Ovary (tissue), 9 donors: ENCODE results near the gene DYDC2. TPM values are rescaled to one million over a fixed set of nuclear protein-coding genes. Genes with fewer than 3 reads are reported as not detected.
"Not testable (repeated sequence)": the region's sequence is repeated elsewhere in the genome, so short reads cannot be mapped to it uniquely, and the experiment has no call there.

ENCODE experiments used
- DNase-seq, 5 donors: peaks; one replicate each; pipeline ENCODE4 v3.0.0-alpha.2; 2019 to 2020
- H3K27ac ChIP-seq, 2 donors: fragments of 200-600 bp; one replicate each; pipeline versions ENCODE4 v1.5.1 to v1.8.0; 2019 to 2022
- H3K27me3 ChIP-seq: fragments of 200-600 bp; one replicate; pipeline ENCODE4 v1.8.0; 2022
- H3K36me3 ChIP-seq: fragments of 200-600 bp; sonication (generic); one replicate; pipeline ENCODE4 v1.5.1; 2019
- H3K4me1 ChIP-seq: one replicate; pipeline ENCODE4 v1.8.1; 2013; ENCODE audit warnings: mild to moderate bottlenecking, moderate library complexity; ENCODE audit not compliant: insufficient read depth
- H3K4me3 ChIP-seq: fragments of 200-600 bp; sonication (generic); one replicate; pipeline ENCODE4 v1.5.1; 2017
- H3K9me3 ChIP-seq, 2 donors: fragments of 200-600 bp in 1 of 2; sonication (generic) in 1 of 2; one replicate each; pipeline versions ENCODE4 v1.5.1 to v1.8.1; 2013 to 2019; ENCODE audit warnings: mild to moderate bottlenecking in 1 of 2, moderate library complexity in 1 of 2
- EP300 ChIP-seq: sonication (generic); formaldehyde crosslinking; IDR thresholded peaks from one replicate; pipeline ENCODE4 v1.6.1; 2017; ENCODE audit warnings: antibody characterized with exemption
- POLR2A ChIP-seq: fragments of 450-650 bp; IDR thresholded peaks from one replicate; pipeline ENCODE4 v1.6.1; 2017; ENCODE audit warnings: antibody characterized with exemption, mild to moderate bottlenecking, moderate library complexity
- WGBS, 3 donors: extraction: QIAGEN DNeasy Blood & Tissue Kit in 1 of 3; methylation state at CpG; one replicate each; pipeline versions ENCODE4 v1.1.5 to v1.1.7; 2013 to 2017; 5-methylcytosine and 5-hydroxymethylcytosine counted together
- intact Hi-C, 4 donors: fragments of 100-400 bp; cut with DNase I; formaldehyde crosslinking; loops; one replicate each; pipeline versions ENCODE4 v1.11.0 to v1.15.1; 2022 to 2023
- polyA plus RNA-seq, 2 donors: library from polyadenylated mRNA; stranded (reverse); fragments of 200-250 nt in 1 of 2; fragments of 350-450 nt in 1 of 2; fragmentation: Illumina TruSeq in 1 of 2; extraction: RNeasy Lipid Tissue Mini Kit (QIAGEN cat#74804) in 1 of 2; gene quantifications; one replicate each; pipeline ENCODE4 v1.2.3, GENCODE V29; 2013 to 2014
- total RNA-seq, 7 donors: library from RNA; depleted of rRNA in 2 of 7; stranded (reverse); fragments of >200 nt in 2 of 7; fragmentation: NEBNext Ultra II Directional in 3 of 7; extraction: Animal tissue kit (Norgen Biotek cat#: 25700) in 3 of 7; gene quantifications; one replicate each; pipeline versions ENCODE4 v1.1.0 to v1.2.4, GENCODE V29; 2016 to 2023
- TF ChIP-seq, protein P1 (sequence below), 3 donors: fragments of 450-650 bp in 2 of 3; fragments of 200-600 bp in 1 of 3; IDR thresholded peaks; one replicate each; pipeline versions ENCODE4 v1.5.1 to v1.8.0; 2016 to 2022; ENCODE audit warnings: antibody characterized with exemption in 3 of 3, mild to moderate bottlenecking in 1 of 3
- donor health status: DM: no; HTN: no; CAD: no; lungs with moderate emphysema.
- donor health status: DM: no; HTN: no; CAD: no.
- donor health status: Bipolar disorder and iron deficiency.
- donor health status: DM: yes; HTN: yes; CAD: no.
- donor health status: DM: no; HTN: no; CAD: no.
- donor health status: DM: yes; HTN: yes; CAD: no.

The DYDC2 gene
- total and polyA plus RNA-seq, 9 donors, result 0.17 to 6.7 (median 0.95) TPM; not detected in 2

DNA sequence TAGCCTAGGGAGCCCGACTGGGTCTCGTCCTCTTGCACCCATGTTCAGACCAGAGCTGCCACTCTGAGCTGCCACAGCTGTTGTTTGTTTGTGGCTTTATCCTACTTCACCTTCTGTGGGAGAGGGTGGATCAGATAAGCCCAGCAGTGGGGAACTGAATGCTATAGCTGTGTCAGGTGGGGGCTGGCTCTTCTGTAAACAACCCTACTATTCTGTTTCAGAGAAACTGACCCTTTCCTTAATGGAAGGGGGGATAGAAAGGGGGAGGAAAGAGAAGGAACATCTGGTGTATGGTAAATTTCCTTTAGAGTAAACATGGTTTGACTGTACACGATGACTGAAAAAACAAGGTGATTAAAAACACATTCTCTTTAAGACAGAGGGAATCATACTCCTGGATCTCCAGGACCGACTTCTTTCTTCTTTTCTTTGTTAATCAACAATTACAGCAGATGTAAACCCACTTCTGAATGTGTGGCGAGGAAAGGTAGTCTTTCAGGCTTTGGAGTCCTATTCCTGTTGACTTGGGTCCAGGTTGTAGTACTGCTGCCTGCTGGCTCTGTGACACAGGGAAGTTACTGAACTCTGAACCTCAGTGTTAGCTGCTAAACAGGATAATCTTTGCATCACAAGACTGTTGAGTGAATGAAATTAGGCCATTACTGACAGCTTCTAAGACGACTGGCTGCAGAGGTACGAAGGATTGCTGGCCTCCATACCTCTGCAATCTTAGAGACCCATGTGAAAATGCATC lies 57.7 kb downstream of the DYDC2 start:
- Histone ChIP-seq H3K4me3 (no peak overlapping the region), H3K4me1 (peaks cover 23% of the 10 kb centered on the region), H3K36me3 (no peaks in the 10 kb centered on the region), H3K27me3 (no peaks in the 10 kb centered on the region), H3K27ac (peak overlapping the region; percentile 21 to 38), H3K9me3 (no peaks in the 10 kb centered on the region)
- DNase-seq, result no peak
- intact Hi-C loops, result no loop called here
- no peak for TF ChIP-seq POLR2A
- TF ChIP-seq, protein P1, sequence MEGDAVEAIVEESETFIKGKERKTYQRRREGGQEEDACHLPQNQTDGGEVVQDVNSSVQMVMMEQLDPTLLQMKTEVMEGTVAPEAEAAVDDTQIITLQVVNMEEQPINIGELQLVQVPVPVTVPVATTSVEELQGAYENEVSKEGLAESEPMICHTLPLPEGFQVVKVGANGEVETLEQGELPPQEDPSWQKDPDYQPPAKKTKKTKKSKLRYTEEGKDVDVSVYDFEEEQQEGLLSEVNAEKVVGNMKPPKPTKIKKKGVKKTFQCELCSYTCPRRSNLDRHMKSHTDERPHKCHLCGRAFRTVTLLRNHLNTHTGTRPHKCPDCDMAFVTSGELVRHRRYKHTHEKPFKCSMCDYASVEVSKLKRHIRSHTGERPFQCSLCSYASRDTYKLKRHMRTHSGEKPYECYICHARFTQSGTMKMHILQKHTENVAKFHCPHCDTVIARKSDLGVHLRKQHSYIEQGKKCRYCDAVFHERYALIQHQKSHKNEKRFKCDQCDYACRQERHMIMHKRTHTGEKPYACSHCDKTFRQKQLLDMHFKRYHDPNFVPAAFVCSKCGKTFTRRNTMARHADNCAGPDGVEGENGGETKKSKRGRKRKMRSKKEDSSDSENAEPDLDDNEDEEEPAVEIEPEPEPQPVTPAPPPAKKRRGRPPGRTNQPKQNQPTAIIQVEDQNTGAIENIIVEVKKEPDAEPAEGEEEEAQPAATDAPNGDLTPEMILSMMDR (IDR thresholded peaks at IDR 0.05), result no peak
- TF ChIP-seq EP300, result no peak
- 63 to 67% (median 65%) methylated on average over 7 of the region's 7 CpGs for WGBS, 3 donors

DNA sequence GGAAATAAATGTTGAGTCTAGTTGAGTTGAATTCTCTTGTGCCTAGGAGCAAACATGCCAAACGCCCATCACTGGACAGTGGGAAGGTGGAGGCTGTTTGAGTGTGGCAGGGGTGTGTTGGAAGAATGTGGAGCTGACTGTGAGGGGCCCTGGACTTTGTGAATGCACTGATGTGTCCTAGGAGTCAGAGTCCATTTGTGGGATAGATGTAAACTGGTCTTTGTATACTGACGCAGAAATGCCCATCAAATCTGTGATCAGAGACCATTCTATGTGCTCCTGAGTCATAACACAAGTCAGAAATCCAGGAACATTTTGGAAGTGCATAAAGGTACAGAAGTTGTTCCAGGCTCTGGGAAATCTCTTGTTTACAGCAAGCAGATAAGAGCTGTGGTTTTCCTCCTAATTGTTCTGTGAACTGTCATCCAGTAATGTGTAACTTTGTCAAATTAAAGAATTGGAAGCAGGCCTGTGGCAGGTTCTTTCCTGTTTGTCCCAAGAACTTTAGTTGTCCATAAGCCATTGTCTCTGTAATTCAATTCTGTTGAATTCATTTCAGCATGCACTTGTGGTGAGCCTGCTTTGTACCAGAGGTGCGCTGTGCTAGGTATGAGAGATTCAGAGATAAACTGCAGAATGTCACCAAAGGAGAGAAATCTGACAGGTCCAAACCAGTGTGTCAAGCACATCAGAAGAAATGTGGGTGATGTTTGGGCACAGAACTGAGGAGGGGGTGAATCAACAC lies 59.3 kb downstream of the DYDC2 start:
- Histone ChIP-seq H3K4me1 (peaks cover 21% of the 10 kb centered on the region), H3K27ac (peak overlapping the region in 1 of 2 donors; percentile 30), H3K36me3 (no peaks in the 10 kb centered on the region), H3K27me3 (no peaks in the 10 kb centered on the region), H3K9me3 (no peaks in the 10 kb centered on the region), H3K4me3 (no peak overlapping the region)
- DNase-seq, result no peak
- 83 to 89% (median 89%) methylated on average over 3 of the region's 3 CpGs for WGBS, 3 donors
- TF ChIP-seq EP300 (no peak), POLR2A (no peak)
- TF ChIP-seq, protein P1 (IDR thresholded peaks at IDR 0.05), result no peak
- intact Hi-C loops, result no loop called here

DNA sequence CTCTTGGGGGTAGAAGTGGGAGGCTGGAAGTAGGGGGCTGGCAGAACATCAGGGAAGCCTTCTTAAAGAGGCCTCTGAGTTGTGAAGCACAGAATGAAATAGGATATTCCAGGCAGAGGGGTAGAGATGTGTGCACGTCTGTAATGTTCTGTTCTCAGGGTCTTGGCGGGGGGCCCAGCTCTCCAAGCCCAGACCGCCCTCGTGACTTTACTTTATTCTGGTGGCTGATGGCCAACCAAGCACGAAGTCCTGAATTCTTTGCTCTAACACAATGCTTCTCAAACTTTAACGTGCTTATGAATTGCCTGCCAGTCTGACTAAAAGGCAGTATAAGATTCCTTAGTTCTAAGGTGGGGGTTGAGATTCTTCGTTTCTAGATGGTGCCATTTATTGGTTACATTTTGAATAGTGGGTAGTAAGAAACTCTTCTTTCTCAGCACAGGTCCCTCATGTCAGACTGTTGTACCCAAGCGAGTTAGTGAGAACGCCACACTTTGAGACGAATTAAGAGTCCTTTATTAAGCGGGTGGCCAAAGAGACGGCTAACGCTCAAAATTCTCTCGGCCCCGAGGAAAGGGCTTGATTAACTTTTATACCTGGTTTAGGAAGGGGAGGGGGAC lies 60.0 kb downstream of the DYDC2 start:
- peak; percentile 84 to 93 (median 87) for DNase-seq
- H3K36me3 ChIP-seq, result no peaks in the 10 kb centered on the region
- H3K27me3 ChIP-seq, result no peaks in the 10 kb centered on the region
- TF ChIP-seq, protein P1 (IDR thresholded peaks at IDR 0.05), result no peak
- TF ChIP-seq POLR2A, result no peak
- peak overlapping the region in 1 of 2 donors; percentile 30 for H3K27ac ChIP-seq
- 43 to 52% (median 47%) methylated on average over 15 of the region's 15 CpGs for WGBS, 3 donors
- H3K4me1 ChIP-seq, result peaks cover 21% of the 10 kb centered on the region
- H3K9me3 ChIP-seq, result no peaks in the 10 kb centered on the region
- H3K4me3 ChIP-seq, result no peak overlapping the region
- intact Hi-C loops, result no loop called here

DNA sequence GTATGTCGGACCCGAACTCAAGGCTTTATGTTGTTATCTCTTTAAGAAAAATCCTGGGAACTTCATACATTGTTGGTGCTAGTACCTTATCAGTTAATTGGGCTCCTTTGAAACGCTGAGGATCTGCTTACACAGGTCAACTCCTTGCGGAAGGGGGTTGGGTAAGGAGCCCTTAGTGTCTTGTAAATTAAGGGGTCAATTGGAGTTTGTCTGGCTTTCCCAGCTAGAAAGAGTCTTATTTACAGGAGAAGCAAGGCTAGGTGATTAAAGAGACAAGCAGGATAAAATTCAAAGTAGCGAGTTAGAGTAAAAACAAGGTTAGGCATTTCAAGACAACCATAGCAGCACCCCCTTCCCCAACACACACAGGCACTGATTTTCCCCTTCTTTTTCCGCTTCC lies 60.7 kb downstream of the DYDC2 start:
- H3K27ac ChIP-seq, H3K4me3 ChIP-seq, DNase-seq, H3K9me3 ChIP-seq, intact Hi-C loops, H3K27me3 ChIP-seq, H3K36me3 ChIP-seq: not testable (repeated sequence)
- 62 to 70% (median 63%) methylated on average over 6 of the region's 6 CpGs for WGBS, 3 donors
- H3K4me1 ChIP-seq, result peaks cover 20% of the 10 kb centered on the region

Other genes with a start within 250 kb of the DYDC2 start
- 10 to 100 TPM in 4 of 7 donors, 1 to 10 TPM in 3; 3.1 to 16.9 (median 10.4) TPM for gene PLAC9, start 224.1 kb upstream of the DYDC2 start, total RNA-seq
- gene PLAC9, start 224.1 kb upstream of the DYDC2 start, polyA plus RNA-seq, result 1 to 10 TPM; 4.3 to 6.3 TPM
- 100 to 1,000 TPM in 6 of 7 donors, 10 to 100 TPM in 1; 44.2 to 159 (median 137) TPM for gene ANXA11, start 151.2 kb upstream of the DYDC2 start, total RNA-seq
- 100 to 1,000 TPM in 1 of 2 donors, 10 to 100 TPM in 1; 55.9 to 372 TPM for gene ANXA11, start 151.2 kb upstream of the DYDC2 start, polyA plus RNA-seq
- gene MAT1A, start 67.1 kb upstream of the DYDC2 start, total RNA-seq, result 1 to 10 TPM in 6 of 7 donors, under 1 TPM in 1; 0.72 to 7.7 (median 2.4) TPM
- gene MAT1A, start 67.1 kb upstream of the DYDC2 start, polyA plus RNA-seq, result 1 to 10 TPM; 1.4 TPM
- gene DYDC1, start within 50 bp of the DYDC2 start, total RNA-seq, result 1 to 10 TPM in 1 of 7 donors, under 1 TPM in 2, not detected in 4; 0.33 to 3.8 (median 0.72) TPM
- gene DYDC1, start within 50 bp of the DYDC2 start, polyA plus RNA-seq, result not detected
- 10 to 100 TPM; 26.7 to 54.9 (median 43.7) TPM for gene PRXL2A, start 51.8 kb downstream of the DYDC2 start, total RNA-seq
- 10 to 100 TPM; 24.8 to 58.9 TPM for gene PRXL2A, start 51.8 kb downstream of the DYDC2 start, polyA plus RNA-seq
- 100 to 1,000 TPM in 1 of 7 donors, 10 to 100 TPM in 6; 38.5 to 103 (median 74.8) TPM for gene TSPAN14, start 97.5 kb downstream of the DYDC2 start, total RNA-seq
- 10 to 100 TPM; 35.4 to 77.1 TPM for gene TSPAN14, start 97.5 kb downstream of the DYDC2 start, polyA plus RNA-seq
- under 1 TPM in 3 of 7 donors, not detected in 4; 0.05 to 0.53 (median 0.10) TPM for gene SH2D4B, start 181.1 kb downstream of the DYDC2 start, total RNA-seq
- under 1 TPM in 1 of 2 donors, not detected in 1; 0.10 TPM for gene SH2D4B, start 181.1 kb downstream of the DYDC2 start, polyA plus RNA-seq